Heart right ventricle (tissue), 16 donors: ENCODE data around the gene LRP2. TPM values are rescaled to one million over a fixed set of nuclear protein-coding genes. Genes with fewer than 3 reads are reported as not detected.

Experiments
- ATAC-seq, 8 donors: fragments of 200-7000 bp; cut with Tn5 transposase; one replicate each; pipeline ENCODE4 v1.9.1; 2020; ENCODE audit warnings: mild to moderate bottlenecking in 8 of 8, moderate library complexity in 8 of 8, moderate number of reproducible peaks in 1 of 8
- DNase-seq, 2 donors: peaks; one replicate each; pipeline ENCODE4 v3.0.0-alpha.2; 2020
- H3K27ac ChIP-seq, 10 donors: fragments of 200-600 bp; sonication (generic) in 2 of 10; one replicate each; pipeline versions ENCODE4 v1.5.0 to v1.8.0; 2020 to 2022; ENCODE audit warnings: mild to moderate bottlenecking in 3 of 10
- H3K27me3 ChIP-seq, 7 donors: fragments of 200-600 bp; one replicate each; pipeline ENCODE4 v1.8.0; 2021 to 2022; ENCODE audit warnings: mild to moderate bottlenecking in 2 of 7
- H3K36me3 ChIP-seq, 9 donors: fragments of 200-600 bp; sonication (generic) in 1 of 9; one replicate each; pipeline versions ENCODE4 v1.5.0 to v1.8.0; 2020 to 2022; ENCODE audit warnings: mild to moderate bottlenecking in 2 of 9
- H3K4me1 ChIP-seq, 9 donors: fragments of 200-600 bp; sonication (generic) in 1 of 9; one replicate each; pipeline versions ENCODE4 v1.5.0 to v1.8.0; 2020 to 2022; ENCODE audit warnings: mild to moderate bottlenecking in 4 of 9
- H3K4me3 ChIP-seq, 10 donors: fragments of 200-600 bp; sonication (generic) in 2 of 10; one replicate each; pipeline versions ENCODE4 v1.5.0 to v1.8.0; 2020 to 2022; ENCODE audit warnings: mild to moderate bottlenecking in 7 of 10, moderate library complexity in 2 of 10
- H3K9me3 ChIP-seq, 11 donors: fragments of 200-600 bp in 10 of 11; sonication (generic) in 2 of 11; one replicate each; pipeline versions ENCODE4 v1.5.0 to v1.8.0; 2013 to 2022; ENCODE audit warnings: mild to moderate bottlenecking in 2 of 11, control low read depth in 1 of 11, moderate library complexity in 1 of 11
- CTCF ChIP-seq, 9 donors: fragments of 200-600 bp; sonication (generic) in 2 of 9; IDR thresholded peaks; one replicate each; pipeline versions ENCODE4 v1.5.0 to v1.8.0; 2021 to 2022; ENCODE audit warnings: antibody characterized with exemption in 9 of 9, mild to moderate bottlenecking in 5 of 9, moderate library complexity in 1 of 9
- WGBS, 2 donors: extraction: QIAGEN DNeasy Blood & Tissue Kit; methylation state at CpG; one replicate each; pipeline ENCODE4 v1.1.7; 2013; ENCODE audit warnings: inconsistent platforms in 1 of 2; 5-methylcytosine and 5-hydroxymethylcytosine counted together
- intact Hi-C, 10 donors: fragments of 100-400 bp; cut with DNase I; formaldehyde crosslinking; loops; one replicate each; pipeline versions ENCODE4 v1.11.1 to v1.14.2; 2022
- polyA plus RNA-seq, 2 donors: library from polyadenylated mRNA; stranded (reverse); fragments of 200-250 nt; gene quantifications; one replicate each; pipeline ENCODE4 v1.2.3, GENCODE V29; 2013
- total RNA-seq, 10 donors: library from RNA; stranded (reverse); fragmentation: NEBNext Ultra II Directional in 3 of 10; extraction: Animal tissue kit (Norgen Biotek cat#: 25700) in 3 of 10; gene quantifications; one replicate each; pipeline versions ENCODE4 v1.2.1 to v1.2.4, GENCODE V29; 2021 to 2023
- donor health status: Arrhythmogenic right ventricular cardiomyopathy.
- donor health status: ischemic (EF 13 %, LVEDD 7.1; RV severe dilation, severe dysfunction).
- donor health status: healthy with polysubstance abuse.
- donor health status: DM: no; HTN: yes; CAD: no.
- donor health status: DM: no; HTN: no; CAD: no.
- donor health status: ischemic (EF 25% LVEDD 6.9; RV normal size, moderate dysfunction).
- donor health status: ischemic (EF 25% LVEDD 5.7; RV mildly dilated, moderate dysfunction).
- donor health status: healthy.
- donor health status: DM: yes; HTN: yes; CAD: no.
- donor health status: Ischemic cardiomyopathy.
- donor health status: ischemic (EF 35%, LVEDD 5.7; RV mildly dilated, moderate dysfunction).
- donor health status: nonischemic (EF 11% LVEDD 7.7; RV severe dilation, severe dysfunction).
- donor health status: DM: yes; HTN: yes; CAD: no.
- donor health status: PGD.
- donor health status: ischemic (EF 29% LVEDD 5.4; RV normal size, mild dysfunction).
- donor health status: nonischemic (EF 23%, LVEDD 6.1; RV moderate dilation, normal function).

Gene LRP2
- total and polyA plus RNA-seq, 12 donors = 0.06 to 1.3 (median 0.27) TPM; not detected in 8

DNA sequence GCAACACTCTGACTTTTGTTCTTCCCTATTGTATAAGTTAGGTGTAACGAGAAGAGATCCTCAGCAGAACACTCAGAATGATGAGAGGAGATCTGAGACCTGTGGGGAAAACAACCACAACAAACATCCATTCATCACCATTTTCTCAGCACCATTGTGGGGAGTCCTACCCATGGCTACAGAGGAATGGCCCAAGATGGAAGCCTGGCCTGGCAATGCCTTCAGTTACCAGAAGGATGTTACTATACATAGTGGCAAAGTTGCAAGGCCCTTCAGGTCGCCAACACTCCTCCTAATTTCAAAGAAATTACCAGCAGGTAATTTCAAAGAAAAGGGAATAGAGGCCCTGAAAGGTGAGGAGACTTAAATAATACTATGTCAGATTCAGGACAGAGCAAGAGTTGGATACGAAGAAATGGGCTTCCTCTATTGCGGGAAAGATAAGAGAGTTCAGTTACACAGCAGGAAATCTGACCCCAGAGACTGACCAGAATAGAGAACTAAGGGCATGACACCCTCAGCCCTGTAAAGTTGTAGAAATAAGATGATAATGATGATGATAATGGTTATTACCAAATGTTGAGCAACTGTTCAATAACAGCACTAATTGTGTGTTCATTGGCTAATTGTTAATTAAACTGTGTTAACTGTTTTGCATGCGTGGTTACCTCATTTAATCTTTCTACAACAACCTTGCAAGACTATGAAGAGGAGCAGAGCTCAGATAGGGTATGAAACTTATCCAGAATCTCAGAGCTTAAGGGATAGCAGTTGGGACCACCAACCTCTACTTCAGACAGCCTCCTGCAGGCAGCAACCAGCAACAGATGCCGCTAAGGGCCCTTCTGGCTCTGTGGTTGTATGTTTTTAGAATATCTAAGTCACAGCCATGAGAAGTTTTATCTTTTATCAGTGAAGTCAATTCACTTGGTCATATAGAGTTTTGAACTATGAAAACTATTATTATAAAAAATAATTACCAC is 255.5 kb downstream of the LRP2 start:
- intact Hi-C loops = loop anchor here in 4 of 10 donors (5.0 kb wide), 3 partner anchors 35 to 290 kb away; no protein-coding TSS in a partner anchor
- H3K4me1 ChIP-seq = peaks cover 0 to 54% (median 0%) of the 10 kb centered on the region in 9 donors
- H3K9me3 ChIP-seq = no peaks in the 10 kb centered on the region
- ATAC-seq (no peak), DNase-seq (no peak)
- no peaks in the 10 kb centered on the region for H3K36me3 ChIP-seq
- H3K4me3 ChIP-seq = no peak overlapping the region
- no peak for TF ChIP-seq CTCF (IDR thresholded peaks at IDR 0.05)
- peak overlapping the region in 1 of 10 donors; percentile 68 for H3K27ac ChIP-seq
- WGBS, 2 donors = 77 to 84% methylated on average over 6 of the region's 6 CpGs
- H3K27me3 ChIP-seq = no peaks in the 10 kb centered on the region

GRCh38 chr2:169106134-169106533 is 256.2 kb downstream of the LRP2 start:
- TF ChIP-seq CTCF (IDR thresholded peaks at IDR 0.05) = no peak
- Histone ChIP-seq H3K27me3 (no peaks in the 10 kb centered on the region), H3K27ac (peak overlapping the region in 1 of 10 donors; percentile 68), H3K36me3 (no peaks in the 10 kb centered on the region), H3K9me3 (no peaks in the 10 kb centered on the region), H3K4me3 (no peak overlapping the region), H3K4me1 (peaks cover 0 to 54% (median 0%) of the 10 kb centered on the region in 9 donors)
- intact Hi-C loops = loop anchor here in 4 of 10 donors (5.0 kb wide), 3 partner anchors 36 to 291 kb away; no protein-coding TSS in a partner anchor
- DNase-seq (no peak), ATAC-seq (no peak)
- 87 to 89% methylated on average over 2 of the region's 2 CpGs for WGBS, 2 donors

DNA sequence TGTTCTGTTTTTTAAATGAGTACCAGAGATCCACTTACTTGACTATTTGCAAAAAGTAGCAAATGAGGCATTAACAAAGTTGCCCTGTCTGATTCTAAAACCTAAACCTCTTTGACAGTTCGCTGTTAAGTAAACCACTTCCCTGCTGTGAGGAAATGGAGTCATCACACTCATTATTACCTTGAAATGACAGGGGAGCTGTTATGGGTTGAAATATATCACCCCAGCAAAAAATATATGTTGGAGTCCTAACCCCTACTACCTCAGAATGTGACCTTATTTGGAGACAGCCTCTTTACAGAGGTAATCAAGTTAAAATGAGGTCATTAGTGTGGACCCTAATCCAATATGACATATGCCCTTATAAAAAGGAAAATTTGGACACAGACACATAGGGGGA is 256.9 kb downstream of the LRP2 start:
- H3K9me3 ChIP-seq = peaks cover 0 to 1% (median 0%) of the 10 kb centered on the region in 11 donors
- no peaks in the 10 kb centered on the region for H3K27me3 ChIP-seq
- intact Hi-C loops = loop anchor here in 4 of 10 donors (5.0 kb wide), 3 partner anchors 37 to 292 kb away; no protein-coding TSS in a partner anchor
- TF ChIP-seq CTCF (IDR thresholded peaks at IDR 0.05) = no peak
- H3K36me3 ChIP-seq = no peaks in the 10 kb centered on the region
- DNase-seq = no peak
- ATAC-seq = no peak
- H3K4me1 ChIP-seq = peaks cover 0 to 59% (median 0%) of the 10 kb centered on the region in 9 donors
- H3K27ac ChIP-seq = peak overlapping the region in 1 of 10 donors; percentile 68
- WGBS, 2 donors = 74 to 83% methylated on average over 1 of the region's 1 CpG
- no peak overlapping the region for H3K4me3 ChIP-seq

DNA sequence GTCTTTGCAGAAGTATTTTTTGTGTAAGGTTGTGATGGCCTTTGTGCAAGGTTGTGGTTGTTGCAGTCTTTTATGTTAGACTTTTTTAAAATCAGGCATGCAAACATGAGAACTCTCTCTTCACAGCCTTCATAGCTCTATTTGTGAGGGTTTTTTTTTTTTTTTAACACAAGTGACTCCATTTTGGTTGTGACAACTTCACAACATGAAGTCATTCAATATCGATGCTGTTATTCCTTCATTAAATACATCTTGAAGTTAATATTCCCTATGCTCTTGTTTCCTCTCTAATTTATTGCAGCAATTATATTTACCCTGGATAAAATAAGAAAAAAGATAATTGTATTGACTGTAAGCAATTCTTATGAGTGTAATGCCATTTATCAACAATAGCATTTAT is 257.5 kb downstream of the LRP2 start:
- intact Hi-C loops = loop anchor here in 4 of 10 donors (5.0 kb wide), 3 partner anchors 37 to 292 kb away; no protein-coding TSS in a partner anchor
- Histone ChIP-seq H3K9me3 (peaks cover 0 to 3% (median 0%) of the 10 kb centered on the region in 11 donors), H3K36me3 (no peaks in the 10 kb centered on the region), H3K27ac (peak overlapping the region in 1 of 10 donors; percentile 51), H3K27me3 (no peaks in the 10 kb centered on the region), H3K4me1 (peaks cover 0 to 61% (median 0%) of the 10 kb centered on the region in 9 donors), H3K4me3 (no peak overlapping the region)
- no peak for TF ChIP-seq CTCF (IDR thresholded peaks at IDR 0.05)
- ATAC-seq (no peak), DNase-seq (no peak)
- 94 to 100% methylated on average over 1 of the region's 1 CpG for WGBS, 2 donors
